C4-2B (cell line): ENCODE results near the gene ZC3H15.

Source experiments
- H3K27ac ChIP-seq: fragments of 450-650 bp; 2 replicates; pipeline ENCODE4 v1.5.1; 2017
- ZFX ChIP-seq: fragments of 450-650 bp; IDR thresholded peaks from 2 replicates; pipeline ENCODE4 v1.6.1; 2017
- TF ChIP-seq, protein P1 (sequence below): fragments of 450-650 bp; conservative IDR thresholded peaks from 2 replicates; pipeline ENCODE4 v1.5.1; 2017; ENCODE audit warnings: mild to moderate bottlenecking

ZC3H15 gene

DNA sequence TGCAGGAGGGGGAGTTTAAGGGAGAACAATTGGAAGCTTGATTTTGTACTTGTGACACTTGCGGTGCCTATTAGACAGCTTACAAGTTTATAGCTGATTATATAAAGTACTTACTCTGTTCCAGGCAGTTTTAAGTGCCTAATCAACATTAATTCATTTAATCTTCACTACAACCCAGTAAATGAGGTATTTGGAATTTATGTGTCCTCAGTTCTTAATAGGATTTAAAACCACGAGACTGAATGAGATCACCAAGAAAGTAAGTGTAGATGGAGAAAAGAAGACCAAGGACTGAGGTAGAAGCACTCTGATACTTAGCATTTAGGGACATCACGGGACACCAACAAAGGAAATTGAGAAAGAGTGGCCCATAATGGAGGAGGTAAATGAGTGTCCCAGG lies 49.8 kb downstream of the ZC3H15 start:
- H3K27ac ChIP-seq = no peak overlapping the region
- TF ChIP-seq ZFX = no peak
- TF ChIP-seq, protein P1, sequence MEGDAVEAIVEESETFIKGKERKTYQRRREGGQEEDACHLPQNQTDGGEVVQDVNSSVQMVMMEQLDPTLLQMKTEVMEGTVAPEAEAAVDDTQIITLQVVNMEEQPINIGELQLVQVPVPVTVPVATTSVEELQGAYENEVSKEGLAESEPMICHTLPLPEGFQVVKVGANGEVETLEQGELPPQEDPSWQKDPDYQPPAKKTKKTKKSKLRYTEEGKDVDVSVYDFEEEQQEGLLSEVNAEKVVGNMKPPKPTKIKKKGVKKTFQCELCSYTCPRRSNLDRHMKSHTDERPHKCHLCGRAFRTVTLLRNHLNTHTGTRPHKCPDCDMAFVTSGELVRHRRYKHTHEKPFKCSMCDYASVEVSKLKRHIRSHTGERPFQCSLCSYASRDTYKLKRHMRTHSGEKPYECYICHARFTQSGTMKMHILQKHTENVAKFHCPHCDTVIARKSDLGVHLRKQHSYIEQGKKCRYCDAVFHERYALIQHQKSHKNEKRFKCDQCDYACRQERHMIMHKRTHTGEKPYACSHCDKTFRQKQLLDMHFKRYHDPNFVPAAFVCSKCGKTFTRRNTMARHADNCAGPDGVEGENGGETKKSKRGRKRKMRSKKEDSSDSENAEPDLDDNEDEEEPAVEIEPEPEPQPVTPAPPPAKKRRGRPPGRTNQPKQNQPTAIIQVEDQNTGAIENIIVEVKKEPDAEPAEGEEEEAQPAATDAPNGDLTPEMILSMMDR = no peak

DNA sequence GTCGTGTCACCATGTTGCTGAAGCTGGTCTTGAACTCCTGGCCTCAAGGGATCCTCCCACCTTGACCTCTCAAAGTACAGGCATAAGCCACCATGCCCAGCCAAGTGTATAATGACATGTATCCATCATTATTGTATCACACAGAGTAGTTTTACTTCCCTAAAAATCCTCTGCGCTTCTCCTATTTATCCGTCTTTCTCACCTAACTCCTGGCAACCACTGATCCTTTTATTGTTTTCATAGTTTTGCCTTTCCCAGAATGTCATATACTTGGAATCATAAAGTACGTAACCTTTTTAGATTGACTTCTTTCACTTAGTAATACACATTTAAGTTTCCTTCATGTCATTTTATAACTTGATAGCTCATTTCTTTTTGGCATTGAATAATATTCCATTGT lies 51.0 kb downstream of the ZC3H15 start:
- TF ChIP-seq ZFX = no peak
- TF ChIP-seq, protein P1 = no peak
- H3K27ac ChIP-seq = no peak overlapping the region

DNA sequence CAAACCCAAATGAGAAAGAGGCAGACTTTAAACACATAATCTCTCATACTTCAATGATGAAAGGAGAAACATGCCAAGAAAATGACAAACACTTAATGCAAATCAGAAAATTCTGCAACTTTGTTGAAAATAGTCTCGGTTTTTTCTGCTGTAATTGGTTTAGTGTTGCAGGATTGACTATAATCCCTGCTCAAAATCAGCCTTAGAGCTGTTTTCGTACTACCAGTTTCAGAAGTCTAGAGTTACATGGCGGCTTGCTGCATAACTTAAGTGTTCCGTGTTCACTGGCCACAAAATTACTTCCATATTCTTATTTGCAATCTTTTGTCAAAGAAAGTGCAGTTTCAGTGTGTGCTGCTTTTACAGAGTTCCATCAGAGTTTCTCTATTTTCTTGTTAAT lies 54.9 kb downstream of the ZC3H15 start:
- TF ChIP-seq, protein P1 = no peak
- no peak for TF ChIP-seq ZFX
- no peak overlapping the region for H3K27ac ChIP-seq

DNA sequence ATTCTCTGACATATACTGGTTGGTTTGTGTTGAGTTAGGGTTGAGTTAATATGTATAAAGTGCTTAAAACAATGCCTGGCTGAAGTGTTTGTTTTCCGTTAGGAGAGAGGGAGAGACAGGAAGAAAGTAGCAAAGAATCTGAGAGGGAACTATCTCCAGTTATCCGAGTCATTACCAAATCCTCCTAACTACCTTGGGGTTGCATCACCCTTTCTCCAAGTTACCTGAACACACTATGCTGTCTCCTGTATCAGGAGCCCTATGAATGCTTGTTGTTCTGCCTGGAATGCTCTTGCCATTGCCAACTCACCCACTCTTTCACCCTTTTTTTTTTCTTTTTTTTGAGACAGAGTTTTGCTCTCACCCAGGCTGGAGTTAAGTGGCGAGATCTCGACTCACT lies 55.9 kb downstream of the ZC3H15 start:
- H3K27ac ChIP-seq = no peak overlapping the region

DNA sequence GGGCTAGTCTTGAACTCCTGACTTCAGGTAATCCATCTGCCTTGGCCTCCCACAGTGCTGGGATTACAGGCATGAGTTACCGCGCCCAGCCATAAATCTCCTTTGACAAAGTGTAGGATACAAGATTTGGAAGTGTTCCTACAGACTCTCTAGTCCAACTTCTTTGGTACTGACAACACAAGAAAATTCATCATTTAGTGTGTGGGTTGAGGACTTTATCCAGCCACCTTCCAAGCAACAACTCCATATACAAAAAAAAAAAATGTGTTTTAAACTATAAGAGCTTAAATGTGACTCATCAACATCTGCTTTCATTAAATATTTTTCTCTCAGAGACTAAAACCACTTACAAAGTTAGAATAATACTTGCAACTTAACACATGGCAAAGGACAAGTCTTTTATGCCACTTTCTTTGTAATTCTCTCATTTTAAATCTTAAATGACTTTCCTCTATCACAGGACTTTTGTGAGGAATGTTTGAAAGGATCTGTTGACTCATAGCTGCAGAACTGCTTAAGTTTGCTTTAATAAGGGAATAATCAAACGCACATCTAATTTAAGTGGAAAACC lies 57.6 kb downstream of the ZC3H15 start:
- TF ChIP-seq, protein P1 = no peak
- TF ChIP-seq ZFX = no peak
- peak overlapping the region; percentile 26; the same call in 1 of the 2 replicates for H3K27ac ChIP-seq

More for the DNA sequence above, 55.9 kb downstream of the ZC3H15 start:
- no peak for TF ChIP-seq ZFX
- TF ChIP-seq, protein P1 = no peak

DNA sequence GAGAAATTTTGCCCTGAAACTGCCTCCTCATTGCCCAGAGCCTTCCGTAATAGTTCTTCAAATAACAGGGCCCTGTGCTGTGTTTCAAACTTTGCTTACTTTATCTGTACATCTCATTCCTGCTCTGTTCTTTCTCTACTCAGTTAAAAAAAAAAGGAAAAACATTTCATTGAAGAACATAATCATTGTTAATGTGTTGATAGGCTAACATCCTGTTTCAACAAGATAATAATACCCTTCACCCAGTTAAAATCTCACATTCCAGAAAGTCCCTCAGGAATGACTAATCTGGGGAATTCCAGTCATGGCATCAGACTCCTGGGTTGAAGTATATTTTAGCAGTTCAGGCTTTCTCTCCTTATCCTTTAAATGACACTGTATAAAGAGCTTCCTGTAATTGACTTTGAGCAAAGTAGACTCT lies 58.2 kb downstream of the ZC3H15 start:
- TF ChIP-seq ZFX = no peak
- TF ChIP-seq, protein P1 = no peak
- no peak overlapping the region for H3K27ac ChIP-seq

DNA sequence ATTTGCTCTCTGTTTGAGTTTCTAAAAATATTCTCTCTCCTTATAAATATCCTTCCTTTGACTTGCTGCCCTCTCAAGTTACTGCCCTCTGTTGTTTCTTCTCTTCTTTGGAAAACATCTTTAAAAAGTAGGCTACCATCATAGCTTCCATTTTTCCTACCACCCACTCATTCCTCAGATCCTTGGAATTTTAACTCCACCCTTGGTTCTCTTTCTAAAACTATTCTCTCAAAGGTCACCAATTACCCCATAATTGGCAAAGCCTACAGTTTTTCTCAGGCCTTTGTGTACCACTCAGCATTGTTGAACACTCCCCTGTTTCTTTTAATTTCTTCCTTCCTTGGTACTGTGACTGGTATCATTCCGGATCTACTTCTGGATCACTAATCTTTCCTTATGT lies 60.8 kb downstream of the ZC3H15 start:
- TF ChIP-seq, protein P1 = no peak
- TF ChIP-seq ZFX = no peak

More for the DNA sequence above, 60.8 kb downstream of the ZC3H15 start:
- H3K27ac ChIP-seq = no peak overlapping the region
